ENCODE data around the gene PSORS1C2.

DNA sequence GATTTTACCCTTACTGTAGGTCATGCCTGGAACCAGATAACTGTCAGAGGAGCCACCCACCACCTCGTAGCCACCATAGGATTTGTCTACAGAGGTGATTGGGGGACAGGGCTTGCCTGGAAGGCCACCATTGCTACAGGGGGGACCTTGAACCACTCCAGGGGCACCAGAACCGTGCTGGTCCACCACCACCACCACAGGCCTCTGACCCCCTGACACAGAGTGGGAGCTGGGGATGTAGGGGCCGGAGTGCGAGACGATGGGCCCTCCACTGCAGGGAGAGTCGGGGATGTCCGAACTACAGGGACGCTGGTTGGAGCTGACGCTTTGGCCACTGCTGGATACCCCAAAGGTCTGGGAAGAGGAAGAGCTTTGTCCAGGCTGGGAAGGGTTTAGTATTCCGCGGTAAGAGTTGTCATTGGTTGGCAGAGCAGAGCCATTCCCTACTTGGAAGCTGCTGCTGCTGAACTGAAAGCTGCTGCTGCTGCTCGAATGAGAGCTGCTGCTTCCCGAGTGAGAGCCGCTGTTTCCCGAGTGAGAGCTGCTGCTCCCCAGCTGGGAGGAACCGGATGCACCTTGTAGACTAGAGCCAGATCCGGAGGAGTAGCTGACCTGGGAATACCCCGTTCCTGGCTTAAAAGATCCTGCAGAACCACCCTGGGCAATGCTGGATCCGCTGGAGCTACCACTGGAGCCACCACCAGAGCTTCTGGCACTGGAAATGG is 22.0 kb downstream of the PSORS1C2 start:
- TF ChIP-seq, protein P1, sequence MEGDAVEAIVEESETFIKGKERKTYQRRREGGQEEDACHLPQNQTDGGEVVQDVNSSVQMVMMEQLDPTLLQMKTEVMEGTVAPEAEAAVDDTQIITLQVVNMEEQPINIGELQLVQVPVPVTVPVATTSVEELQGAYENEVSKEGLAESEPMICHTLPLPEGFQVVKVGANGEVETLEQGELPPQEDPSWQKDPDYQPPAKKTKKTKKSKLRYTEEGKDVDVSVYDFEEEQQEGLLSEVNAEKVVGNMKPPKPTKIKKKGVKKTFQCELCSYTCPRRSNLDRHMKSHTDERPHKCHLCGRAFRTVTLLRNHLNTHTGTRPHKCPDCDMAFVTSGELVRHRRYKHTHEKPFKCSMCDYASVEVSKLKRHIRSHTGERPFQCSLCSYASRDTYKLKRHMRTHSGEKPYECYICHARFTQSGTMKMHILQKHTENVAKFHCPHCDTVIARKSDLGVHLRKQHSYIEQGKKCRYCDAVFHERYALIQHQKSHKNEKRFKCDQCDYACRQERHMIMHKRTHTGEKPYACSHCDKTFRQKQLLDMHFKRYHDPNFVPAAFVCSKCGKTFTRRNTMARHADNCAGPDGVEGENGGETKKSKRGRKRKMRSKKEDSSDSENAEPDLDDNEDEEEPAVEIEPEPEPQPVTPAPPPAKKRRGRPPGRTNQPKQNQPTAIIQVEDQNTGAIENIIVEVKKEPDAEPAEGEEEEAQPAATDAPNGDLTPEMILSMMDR (IDR thresholded peaks at IDR 0.05): no peak
- no peak for TF ChIP-seq POLR2A (IDR thresholded peaks at IDR 0.05)

Measured in prostate gland (tissue), 2 donors.